ENCODE data around the gene GULP1.
"Not testable (repeated sequence)": the region's sequence is repeated elsewhere in the genome, so short reads cannot be mapped to it uniquely, and the experiment has no call there.

Gene GULP1

GRCh38 chr2:188551671-188552070 lies 260.0 kb downstream of the GULP1 start:
- no peak for DNase-seq (ENCODE audit: low spot score)

DNA sequence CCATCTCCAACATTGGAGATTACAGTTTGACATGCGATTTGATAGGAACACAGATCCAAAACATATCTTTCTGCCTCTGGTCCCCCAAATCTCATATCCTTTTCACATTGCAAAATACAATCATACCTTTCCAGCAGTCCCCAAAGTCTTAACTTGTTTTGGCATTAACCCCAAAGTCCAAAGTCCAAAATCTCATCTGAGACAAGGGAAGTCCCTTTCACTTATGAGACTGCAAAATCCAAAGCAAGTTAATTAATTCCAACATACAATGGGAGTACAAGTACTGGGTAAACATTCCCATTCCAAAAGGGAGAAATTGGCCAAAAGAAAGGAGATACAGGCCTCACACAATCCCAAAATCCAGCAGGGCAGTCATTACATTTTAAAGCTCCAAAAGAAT lies 265.4 kb downstream of the GULP1 start:
- no peak for DNase-seq (ENCODE audit: low spot score)

- DNase-seq (ENCODE audit: low spot score), result not testable (repeated sequence)
Observed at GRCh38 chr2:188559455-188559854, 267.8 kb downstream of the GULP1 start.

GRCh38 chr2:188561473-188561979 lies 269.9 kb downstream of the GULP1 start:
- DNase-seq (ENCODE audit: low spot score), result no peak

DNA sequence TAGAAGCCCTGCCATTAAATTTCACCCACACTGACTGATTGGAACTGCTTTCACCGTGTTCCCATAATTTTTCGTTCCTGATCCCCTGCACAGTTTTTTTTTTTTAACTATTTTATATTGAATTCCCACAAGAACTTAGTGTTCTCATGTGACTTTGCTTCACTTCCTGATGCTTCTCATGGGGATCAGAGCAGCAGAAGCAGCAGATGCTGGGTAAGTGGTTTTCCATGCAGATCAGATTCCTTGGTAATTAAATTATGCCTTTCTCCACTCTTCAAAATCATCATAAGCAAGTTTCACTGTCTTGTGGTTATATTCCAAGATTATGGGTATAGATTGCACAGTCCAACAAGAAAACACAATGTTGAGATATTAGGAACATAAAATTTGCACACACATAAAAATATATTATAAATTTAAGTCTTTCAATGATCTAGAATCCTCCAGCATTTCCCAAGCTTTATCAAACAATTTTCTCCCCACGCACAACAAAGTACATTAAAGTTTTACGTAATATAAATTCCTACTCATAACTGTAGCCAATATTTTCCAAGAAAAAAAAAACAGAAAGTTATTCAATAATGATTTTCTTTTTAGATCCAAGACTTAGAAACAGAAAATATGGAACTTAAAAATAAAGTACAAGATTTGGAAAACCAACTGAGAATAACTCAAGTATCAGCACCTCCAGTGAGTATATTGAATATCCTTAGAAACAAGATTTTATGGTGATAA lies 277.9 kb downstream of the GULP1 start:
- no peak for DNase-seq (ENCODE audit: low spot score)

GRCh38 chr2:188570370-188570769 lies 278.7 kb downstream of the GULP1 start:
- no peak for DNase-seq (ENCODE audit: low spot score)

DNA sequence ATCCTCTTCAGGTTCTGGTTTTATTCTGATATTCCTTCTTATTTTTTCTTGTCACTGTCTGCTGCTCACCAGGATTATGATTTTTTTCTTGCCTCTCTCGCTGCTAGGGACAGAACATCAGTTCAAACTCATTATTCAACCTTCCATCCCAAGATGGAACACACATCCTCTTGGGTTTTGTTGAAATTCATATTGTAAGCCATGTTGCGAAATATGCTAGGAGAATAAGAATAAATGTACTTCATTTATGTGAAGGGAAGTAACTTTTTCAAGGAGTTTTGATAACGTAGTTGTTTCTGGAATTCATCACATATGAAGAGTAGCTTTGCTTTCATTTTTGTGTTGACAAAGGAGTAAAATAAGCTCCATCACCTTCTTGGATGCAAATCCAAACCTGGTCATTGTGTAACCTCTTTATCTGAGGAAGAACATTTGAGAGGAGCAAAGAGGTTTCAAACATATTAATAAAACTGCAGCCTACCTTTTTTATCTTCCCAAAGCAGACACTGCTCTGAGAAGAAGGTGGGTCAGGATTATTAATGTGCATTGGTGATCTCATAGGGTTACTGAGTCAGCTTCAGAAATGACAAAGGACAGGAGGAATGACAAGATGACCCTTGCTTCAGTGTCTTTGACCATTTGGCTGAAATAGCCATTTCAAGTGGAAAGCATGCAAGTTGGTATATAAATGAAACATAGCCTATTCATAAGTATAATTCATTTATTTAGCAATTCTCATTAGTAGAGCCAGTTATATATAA lies 280.0 kb downstream of the GULP1 start:
- DNase-seq (ENCODE audit: low spot score), result peak; percentile 8

DNA sequence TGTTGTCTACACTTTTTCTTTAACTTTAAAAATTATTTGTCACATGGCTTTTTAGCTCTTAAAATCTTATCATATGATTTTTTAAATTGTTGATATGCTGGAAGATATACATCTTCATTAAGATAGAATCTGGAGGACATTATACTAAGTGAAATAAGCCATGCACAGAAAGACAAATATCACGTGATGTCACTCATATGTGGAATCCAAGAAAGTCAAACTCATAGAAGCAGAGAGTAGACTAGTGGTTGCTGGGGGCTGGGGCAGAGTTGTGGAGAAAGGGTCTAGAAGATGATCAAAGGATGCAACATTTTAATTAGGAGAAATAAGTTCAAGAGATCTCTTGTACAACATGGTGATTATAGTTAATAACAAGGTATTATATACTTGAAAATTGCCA lies 280.9 kb downstream of the GULP1 start:
- no peak for DNase-seq (ENCODE audit: low spot score)

GRCh38 chr2:188573453-188573852 lies 281.8 kb downstream of the GULP1 start:
- no peak for DNase-seq (ENCODE audit: low spot score)

GRCh38 chr2:188576006-188576405 lies 284.3 kb downstream of the GULP1 start:
- DNase-seq (ENCODE audit: low spot score), result no peak

DNA sequence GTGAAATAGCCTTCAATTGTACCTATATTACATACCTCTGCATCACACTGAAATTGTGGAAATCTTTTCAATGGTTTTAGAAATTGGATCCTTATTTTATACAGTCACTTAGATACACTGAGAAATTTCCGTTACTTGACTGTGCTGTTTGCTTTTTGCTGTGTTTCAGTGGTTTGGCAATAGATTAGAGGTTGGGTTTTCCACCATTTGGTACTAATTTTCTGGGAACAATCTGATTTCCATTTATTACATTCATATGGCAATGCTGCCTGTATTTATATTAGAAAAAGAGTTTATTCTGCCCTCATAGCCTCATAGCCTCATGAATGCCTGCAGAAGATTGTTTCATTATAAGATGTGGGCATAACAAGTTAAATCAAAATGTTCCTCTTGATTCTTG lies 285.0 kb downstream of the GULP1 start:
- DNase-seq (ENCODE audit: low spot score), result no peak

DNA sequence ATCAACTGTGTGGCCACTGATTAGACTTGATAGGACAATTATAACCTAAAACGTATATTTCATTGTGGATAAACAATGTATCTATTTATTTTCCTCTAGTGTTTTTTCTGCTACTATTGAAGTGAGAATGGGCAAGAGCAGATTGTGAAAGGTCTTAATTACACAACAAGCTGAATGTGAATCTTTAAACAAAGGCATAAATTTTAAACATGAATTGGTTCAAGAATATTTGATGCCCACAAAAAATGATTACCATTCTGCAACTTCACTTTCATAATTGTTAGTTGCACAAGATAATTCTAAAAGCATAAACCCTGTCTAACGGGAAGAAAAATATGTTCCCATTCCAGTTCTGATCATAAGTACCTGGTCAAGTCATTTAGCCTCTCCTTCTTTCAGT lies 285.6 kb downstream of the GULP1 start:
- DNase-seq (ENCODE audit: low spot score), result no peak

DNA sequence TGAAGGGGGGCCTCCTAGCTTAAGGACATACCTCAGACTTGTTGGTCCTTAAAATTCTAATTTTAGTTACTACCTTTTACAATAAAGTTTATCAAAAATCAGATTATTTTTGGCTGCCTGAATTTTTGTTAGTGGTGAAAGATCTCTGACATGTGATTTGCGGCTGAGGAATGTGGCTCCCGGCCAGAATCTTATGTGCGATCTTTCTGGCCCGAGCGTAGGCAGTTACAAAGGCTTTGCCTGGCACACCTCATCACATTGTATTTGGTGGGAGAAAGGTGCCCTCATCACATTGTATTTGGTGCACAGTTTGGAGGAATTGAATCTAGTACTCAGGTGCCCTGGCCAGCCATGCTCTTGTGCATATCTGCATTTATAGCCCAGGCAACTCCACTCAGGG lies 289.1 kb downstream of the GULP1 start:
- no peak for DNase-seq (ENCODE audit: low spot score)

GRCh38 chr2:188582211-188582610 lies 290.5 kb downstream of the GULP1 start:
- DNase-seq (ENCODE audit: low spot score), result peak; percentile 5

DNA sequence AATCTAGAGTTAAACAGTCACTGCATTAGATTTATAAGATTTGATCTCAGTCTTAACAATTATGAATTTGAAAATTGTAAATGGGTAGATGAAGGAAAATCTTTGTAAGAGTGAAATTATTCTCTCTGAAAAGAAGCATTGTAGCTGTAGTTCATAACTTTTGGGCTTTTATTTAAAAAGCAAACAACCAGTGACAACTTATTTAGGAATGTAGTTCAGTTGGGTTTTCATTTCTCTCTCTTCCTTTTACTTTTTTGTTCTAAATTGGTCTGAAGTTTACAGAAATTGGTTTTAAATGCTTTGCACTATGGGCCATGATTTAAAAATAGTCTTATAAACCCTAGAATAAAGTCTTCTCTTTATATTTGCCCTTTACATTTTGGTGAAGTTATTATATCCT lies 296.6 kb downstream of the GULP1 start:
- DNase-seq (ENCODE audit: low spot score), result no peak

GRCh38 chr2:188596054-188596453 lies 304.4 kb downstream of the GULP1 start:
- DNase-seq (ENCODE audit: low spot score), result no peak

DNA sequence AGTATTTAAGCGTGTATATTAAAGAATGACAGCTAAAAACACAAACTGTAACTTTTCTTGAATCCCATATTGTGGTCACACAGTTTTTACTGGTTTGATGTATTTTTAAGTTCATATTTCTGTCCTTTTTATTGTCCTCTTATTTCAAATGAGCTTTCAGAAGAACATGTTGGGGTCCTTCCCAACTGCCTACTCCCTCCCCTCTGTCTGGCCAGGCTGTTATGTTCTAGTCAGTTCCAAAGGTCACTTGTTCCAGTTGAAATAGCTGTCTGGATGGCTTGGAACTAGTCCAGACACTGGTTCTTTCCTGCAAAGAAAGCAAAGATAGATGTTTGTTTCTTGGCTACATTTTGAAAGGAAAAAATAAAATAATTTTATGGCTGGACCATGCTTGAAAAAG lies 306.9 kb downstream of the GULP1 start:
- DNase-seq (ENCODE audit: low spot score), result no peak

- no peak for DNase-seq (ENCODE audit: low spot score)
Observed at GRCh38 chr2:188599140-188599539, 307.5 kb downstream of the GULP1 start.

DNA sequence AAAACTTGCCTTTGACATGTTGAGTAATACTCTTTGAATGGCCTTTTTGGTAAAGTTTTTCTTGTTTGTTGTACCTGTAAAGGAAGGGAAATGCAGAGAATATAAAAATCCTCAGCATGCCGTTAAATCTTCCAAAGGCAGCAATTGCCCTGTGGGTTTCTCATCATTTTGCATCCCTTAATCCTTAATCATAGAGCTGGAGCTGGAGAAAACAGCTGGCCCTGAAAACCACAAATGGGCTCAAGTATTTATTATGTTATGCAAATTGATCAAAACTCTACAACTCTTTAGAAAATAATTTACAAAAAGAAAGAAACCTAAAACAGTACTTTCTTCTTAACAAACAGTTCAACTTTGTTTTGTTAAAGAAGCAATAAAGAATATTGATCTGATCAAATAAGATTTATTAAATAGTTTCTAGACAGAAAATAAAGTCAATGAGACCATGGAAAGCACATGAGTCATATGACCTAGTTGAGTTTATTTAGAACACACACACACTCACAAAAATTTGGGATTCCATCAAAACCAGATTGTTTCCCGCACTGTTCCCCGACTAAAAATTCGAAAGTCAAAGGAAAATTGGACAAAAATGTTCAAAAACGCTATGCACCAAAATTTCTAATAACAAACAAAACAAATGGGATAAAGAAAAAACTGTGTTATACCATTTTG lies 309.0 kb downstream of the GULP1 start:
- DNase-seq (ENCODE audit: low spot score), result no peak

DNA sequence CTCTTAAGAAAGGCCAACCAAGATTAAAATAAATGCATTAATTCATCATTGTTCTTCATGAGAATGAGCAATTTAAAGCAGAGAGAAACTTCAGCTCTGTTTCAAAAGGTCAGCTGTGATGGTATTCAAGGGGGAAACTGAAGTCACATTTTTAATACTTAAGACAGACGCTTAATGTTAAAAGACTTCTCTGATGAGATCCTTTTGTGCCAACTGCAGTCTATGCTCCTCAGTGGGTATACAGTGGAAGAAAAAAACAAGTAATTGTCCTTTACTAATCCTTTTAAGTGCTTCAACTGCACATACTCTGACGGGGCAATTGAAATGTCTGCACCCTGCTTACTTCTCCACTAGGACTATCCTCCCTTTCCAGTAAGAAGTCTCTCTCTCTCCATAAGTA lies 309.7 kb downstream of the GULP1 start:
- DNase-seq (ENCODE audit: low spot score), result no peak

- DNase-seq (ENCODE audit: low spot score), result no peak
Observed at GRCh38 chr2:188601927-188602326, 310.3 kb downstream of the GULP1 start.

DNA sequence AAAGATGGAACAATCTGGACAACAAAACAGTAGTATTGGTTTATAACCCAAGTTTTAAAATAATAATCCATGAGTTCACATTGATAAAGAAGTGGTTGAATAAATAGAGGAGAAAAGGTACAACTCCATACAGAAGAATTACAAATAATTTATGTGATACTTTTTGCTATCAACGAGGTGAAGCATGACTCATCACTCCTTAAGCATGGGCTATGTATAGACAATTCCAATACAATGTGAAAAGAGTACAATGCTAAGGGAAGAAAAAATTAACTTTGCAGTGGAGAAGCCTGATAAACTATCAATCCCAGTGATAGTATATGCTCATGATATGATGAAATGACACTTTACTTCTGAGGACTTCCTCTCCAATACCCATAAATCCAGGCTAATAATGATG lies 312.9 kb downstream of the GULP1 start:
- DNase-seq (ENCODE audit: low spot score), result no peak
